H9 (cell line): Measurements from ENCODE around the gene CCDC3. TPM values are rescaled to one million over a fixed set of nuclear protein-coding genes. Genes with fewer than 3 reads are reported as not detected.
A peak's percentile ranks its signal among the peaks of the same experiment; 100 is the strongest.

Source experiments
- DNase-seq: peaks from one replicate; pipeline ENCODE4 v3.0.0-alpha.2; 2017
- H2AFZ ChIP-seq: one replicate; pipeline ENCODE4 v1.6.1; 2013; ENCODE audit warnings: mild to moderate bottlenecking, low read length, control low read depth, moderate library complexity
- H2AK5ac ChIP-seq: 2 replicates; pipeline ENCODE4 v1.6.1; 2013; ENCODE audit warnings: low read length, control low read depth, mixed read lengths; ENCODE audit not compliant: insufficient read length
- H2BK120ac ChIP-seq: one replicate; pipeline ENCODE4 v1.6.1; 2013; ENCODE audit warnings: low read depth, mild to moderate bottlenecking, low read length, control low read depth, inconsistent platforms; ENCODE audit not compliant: poor library complexity, severe bottlenecking
- H2BK12ac ChIP-seq: 2 replicates; pipeline ENCODE4 v1.6.1; 2013; ENCODE audit warnings: low read length, control low read depth, mixed read lengths, low read depth; ENCODE audit not compliant: insufficient read length
- H2BK15ac ChIP-seq: 2 replicates; pipeline ENCODE4 v1.6.1; 2013; ENCODE audit warnings: low read depth, low read length, control low read depth
- H2BK20ac ChIP-seq: one replicate; pipeline ENCODE4 v1.6.1; 2013; ENCODE audit warnings: low read depth, mild to moderate bottlenecking, low read length, control low read depth, inconsistent platforms; ENCODE audit not compliant: poor library complexity, severe bottlenecking
- H2BK5ac ChIP-seq: 2 replicates; pipeline ENCODE4 v1.6.1; 2013; ENCODE audit warnings: low read length, control low read depth, mixed read lengths; ENCODE audit not compliant: insufficient read length
- H3K14ac ChIP-seq: 2 replicates; pipeline ENCODE4 v1.6.1; 2013; ENCODE audit warnings: low read length, control low read depth; ENCODE audit not compliant: insufficient read depth
- H3K18ac ChIP-seq: 2 replicates; pipeline ENCODE4 v1.6.1; 2013; ENCODE audit warnings: low read depth, mild to moderate bottlenecking, mixed read lengths, low read length, control low read depth; ENCODE audit not compliant: insufficient read length
- H3K23ac ChIP-seq: 2 replicates; pipeline ENCODE4 v1.6.1; 2013; ENCODE audit warnings: low read length, control low read depth, mixed read lengths, low read depth; ENCODE audit not compliant: insufficient read length
- H3K23me2 ChIP-seq: 2 replicates; pipeline ENCODE4 v1.6.1; 2013; ENCODE audit warnings: low read depth, mild to moderate bottlenecking, mixed read lengths, low read length, control low read depth; ENCODE audit not compliant: insufficient read length, poor library complexity, severe bottlenecking
- H3K27ac ChIP-seq: 2 replicates; pipeline ENCODE4 v1.5.1; 2013; ENCODE audit warnings: low read length, control low read depth, mixed read lengths, low read depth; ENCODE audit not compliant: insufficient read length
- H3K27me3 ChIP-seq: 2 replicates; pipeline ENCODE4 v1.6.1; 2013; ENCODE audit warnings: low read length, control low read depth, inconsistent platforms; ENCODE audit not compliant: insufficient read depth
- H3K4ac ChIP-seq: 2 replicates; pipeline ENCODE4 v1.6.1; 2013; ENCODE audit warnings: low read depth, mild to moderate bottlenecking, control low read depth, inconsistent platforms, low read length, moderate library complexity
- H3K4me1 ChIP-seq: 2 replicates; pipeline ENCODE4 v1.6.1; 2013; ENCODE audit warnings: low read length, control low read depth, inconsistent platforms; ENCODE audit not compliant: insufficient read depth
- H3K4me2 ChIP-seq: 2 replicates; pipeline ENCODE4 v1.6.1; 2013; ENCODE audit warnings: low read length, control low read depth, mixed read lengths; ENCODE audit not compliant: insufficient read length, insufficient read depth
- H3K56ac ChIP-seq: 2 replicates; pipeline ENCODE4 v1.6.1; 2013; ENCODE audit warnings: low read depth, mild to moderate bottlenecking, mixed read lengths, low read length, control low read depth; ENCODE audit not compliant: insufficient read length
- H3K79me1 ChIP-seq: 2 replicates; pipeline ENCODE4 v1.6.1; 2013; ENCODE audit warnings: low read depth, mild to moderate bottlenecking, moderate library complexity, low read length, control low read depth, inconsistent platforms; ENCODE audit not compliant: insufficient read depth, poor library complexity, severe bottlenecking
- H3K79me2 ChIP-seq: 2 replicates; pipeline ENCODE4 v1.6.1; 2013; ENCODE audit warnings: low read length, control low read depth, inconsistent platforms; ENCODE audit not compliant: insufficient read depth
- H3K9ac ChIP-seq: 2 replicates; pipeline ENCODE4 v1.6.1; 2013; ENCODE audit warnings: low read length, control low read depth, mixed read lengths; ENCODE audit not compliant: insufficient read length; ENCODE audit errors: extremely low read depth
- H3K9me3 ChIP-seq: one replicate; pipeline ENCODE4 v1.6.1; 2013; ENCODE audit warnings: low read depth, low read length, inconsistent platforms; ENCODE audit not compliant: control insufficient read depth
- H3T11ph ChIP-seq: one replicate; pipeline ENCODE4 v1.6.1; 2013; ENCODE audit warnings: mild to moderate bottlenecking, low read length, control low read depth, inconsistent platforms
- H4K20me1 ChIP-seq: one replicate; pipeline ENCODE4 v1.6.1; 2013; ENCODE audit not compliant: control insufficient read depth, insufficient read length, insufficient read depth
- H4K5ac ChIP-seq: 2 replicates; pipeline ENCODE4 v1.6.1; 2013; ENCODE audit warnings: low read depth, mild to moderate bottlenecking, mixed read lengths, low read length, control low read depth; ENCODE audit not compliant: insufficient read length
- H4K8ac ChIP-seq: replicated peaks from 2 replicates; pipeline ENCODE4 v1.6.1; 2013; ENCODE audit warnings: low read length, control low read depth, mixed read lengths, low read depth; ENCODE audit not compliant: insufficient read length
- H4K91ac ChIP-seq: 2 replicates; pipeline ENCODE4 v1.6.1; 2013; ENCODE audit warnings: low read depth, mild to moderate bottlenecking, moderate library complexity, mixed read lengths, low read length, control low read depth; ENCODE audit not compliant: insufficient read length
- H3K27ac Mint-ChIP-seq, 3 experiments: 2 replicates in 2 of 3; 3 replicates in 1 of 3; pipeline ENCODE4 v1.8.0; 2020 to 2021; ENCODE audit warnings: mixed read lengths in 3 of 3, mild to moderate bottlenecking in 1 of 3, moderate library complexity in 1 of 3
- H3K27me3 Mint-ChIP-seq: 2 replicates; pipeline ENCODE4 v1.8.0; 2021; ENCODE audit warnings: low read depth, mild to moderate bottlenecking, moderate library complexity, mixed read lengths
- H3K36me3 Mint-ChIP-seq, 3 experiments: 2 replicates in 2 of 3; 3 replicates in 1 of 3; pipeline ENCODE4 v1.8.0; 2020 to 2021; ENCODE audit warnings: low read depth in 3 of 3, mixed read lengths in 3 of 3; ENCODE audit not compliant: insufficient read depth in 1 of 3
- H3K4me1 Mint-ChIP-seq, 2 experiments: 2 replicates each; pipeline ENCODE4 v1.8.0; 2020; ENCODE audit warnings: mixed read lengths in 2 of 2
- H3K4me3 Mint-ChIP-seq, 2 experiments: 2 replicates in 1 of 2; 3 replicates in 1 of 2; pipeline ENCODE4 v1.8.0; 2020 to 2021; ENCODE audit warnings: mild to moderate bottlenecking in 2 of 2, mixed read lengths in 2 of 2, moderate library complexity in 1 of 2
- H3K9me3 Mint-ChIP-seq, 2 experiments: 2 replicates in 1 of 2; 3 replicates in 1 of 2; pipeline ENCODE4 v1.8.0; 2020; ENCODE audit warnings: mild to moderate bottlenecking in 2 of 2, mixed read lengths in 2 of 2, moderate library complexity in 1 of 2
- WGBS: extraction: QIAGEN DNeasy Blood & Tissue Kit; methylation state at CpG from one replicate; pipeline ENCODE4 v1.1.7; 2013; ENCODE audit warnings: missing lambda C conversion rate, low lambda C conversion rate, mixed read lengths; ENCODE audit not compliant: insufficient read length; ENCODE audit errors: extremely low coverage; 5-methylcytosine and 5-hydroxymethylcytosine counted together
- total RNA-seq: library from RNA; stranded (reverse); gene quantifications from 2 replicates; pipeline ENCODE4 v1.2.1, GENCODE V29; 2021
- TF ChIP-seq, protein P1 (sequence below): fragments of 200-600 bp; sonication (generic); conservative IDR thresholded peaks from 3 replicates; pipeline ENCODE4 v1.8.0; 2021; ENCODE audit warnings: antibody characterized with exemption, mild to moderate bottlenecking

The CCDC3 gene
- total RNA-seq, 1 experiment from 2014 or later = 2.3 TPM

DNA sequence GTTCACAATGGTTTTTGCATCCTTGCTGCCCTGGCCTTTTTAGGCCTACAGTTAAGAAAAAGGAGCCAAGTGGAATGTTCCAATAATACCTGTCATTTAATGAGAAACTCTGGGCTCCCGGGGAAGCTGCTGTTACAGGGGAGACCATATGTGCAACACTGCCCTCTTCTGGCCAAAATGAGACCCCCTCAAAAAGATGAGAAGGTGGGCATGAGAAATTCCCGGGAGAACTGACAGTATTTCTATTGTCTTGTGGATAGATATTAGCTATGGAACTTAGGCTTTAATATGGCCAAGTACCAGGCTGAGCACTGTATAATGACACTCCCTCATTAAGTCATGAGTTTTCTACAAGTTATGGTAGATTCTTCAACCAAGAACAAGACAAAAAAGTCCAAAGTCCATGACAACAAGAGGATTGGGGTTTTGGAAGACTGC lies 99.4 kb downstream of the CCDC3 start:
- H3K23me2 ChIP-seq = no peaks in the 10 kb centered on the region
- H3K4me2 ChIP-seq = no peak overlapping the region
- H4K20me1 ChIP-seq = no peaks in the 10 kb centered on the region
- no peak overlapping the region for H3K4me3 Mint-ChIP-seq
- H2BK12ac ChIP-seq = no peak overlapping the region
- no peaks in the 10 kb centered on the region for H3K79me2 ChIP-seq
- H2BK20ac ChIP-seq = no peak overlapping the region
- no peak overlapping the region for H3K23ac ChIP-seq
- no peak overlapping the region for H4K8ac ChIP-seq
- no peak overlapping the region for H3K14ac ChIP-seq
- H2AK5ac ChIP-seq = no peak overlapping the region
- no peak overlapping the region for H2BK5ac ChIP-seq
- H3K56ac ChIP-seq = no peak overlapping the region
- no peaks in the 10 kb centered on the region for H3K79me1 ChIP-seq
- TF ChIP-seq, protein P1, sequence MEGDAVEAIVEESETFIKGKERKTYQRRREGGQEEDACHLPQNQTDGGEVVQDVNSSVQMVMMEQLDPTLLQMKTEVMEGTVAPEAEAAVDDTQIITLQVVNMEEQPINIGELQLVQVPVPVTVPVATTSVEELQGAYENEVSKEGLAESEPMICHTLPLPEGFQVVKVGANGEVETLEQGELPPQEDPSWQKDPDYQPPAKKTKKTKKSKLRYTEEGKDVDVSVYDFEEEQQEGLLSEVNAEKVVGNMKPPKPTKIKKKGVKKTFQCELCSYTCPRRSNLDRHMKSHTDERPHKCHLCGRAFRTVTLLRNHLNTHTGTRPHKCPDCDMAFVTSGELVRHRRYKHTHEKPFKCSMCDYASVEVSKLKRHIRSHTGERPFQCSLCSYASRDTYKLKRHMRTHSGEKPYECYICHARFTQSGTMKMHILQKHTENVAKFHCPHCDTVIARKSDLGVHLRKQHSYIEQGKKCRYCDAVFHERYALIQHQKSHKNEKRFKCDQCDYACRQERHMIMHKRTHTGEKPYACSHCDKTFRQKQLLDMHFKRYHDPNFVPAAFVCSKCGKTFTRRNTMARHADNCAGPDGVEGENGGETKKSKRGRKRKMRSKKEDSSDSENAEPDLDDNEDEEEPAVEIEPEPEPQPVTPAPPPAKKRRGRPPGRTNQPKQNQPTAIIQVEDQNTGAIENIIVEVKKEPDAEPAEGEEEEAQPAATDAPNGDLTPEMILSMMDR = peak; percentile 86
- no peak overlapping the region for H3K27ac Mint-ChIP-seq
- peaks cover 14% of the 10 kb centered on the region in 2 experiments for H3K4me1 Mint-ChIP-seq
- no peak overlapping the region for H4K91ac ChIP-seq
- H3K9me3 Mint-ChIP-seq = no peaks in the 10 kb centered on the region
- no peak overlapping the region for H2BK15ac ChIP-seq
- peak; percentile 63 for DNase-seq
- WGBS = no CpG with 5 or more reads among the region's 2 CpGs
- H3K9me3 ChIP-seq = no peaks in the 10 kb centered on the region
- H3K27me3 Mint-ChIP-seq = no peaks in the 10 kb centered on the region; the same call in 1 of the 2 replicates
- H3K4ac ChIP-seq = no peak overlapping the region
- H3K18ac ChIP-seq = no peak overlapping the region
- H2BK120ac ChIP-seq = no peak overlapping the region
- no peaks in the 10 kb centered on the region for H3K27me3 ChIP-seq
- no peaks in the 10 kb centered on the region; a peak in 1 of 7 replicates for H3K36me3 Mint-ChIP-seq
- H3K4me1 ChIP-seq = no peaks in the 10 kb centered on the region
- H4K5ac ChIP-seq = no peak overlapping the region
- H3K27ac ChIP-seq = no peak overlapping the region
- H3K9ac ChIP-seq = no peak overlapping the region
- H2AFZ ChIP-seq = no peak overlapping the region
- H3T11ph ChIP-seq = no peak overlapping the region
